ENCODE measurements around the gene RNU6-9. TPM values are rescaled to one million over a fixed set of nuclear protein-coding genes. Genes with fewer than 3 reads are reported as not detected.
A peak's percentile ranks its signal among the peaks of the same experiment; 100 is the strongest.

RNU6-9 gene
- total RNA-seq, 3 donors from 2014 or later (not counting 1 experiment from before 2014, with no cell fraction given), result not detected

GRCh38 chr19:929203-929890 lies 36.1 kb downstream of the RNU6-9 start:
- 96% methylated on average over 40 of the region's 51 CpGs for WGBS (ENCODE audit: insufficient coverage)
- TF ChIP-seq CTCF (IDR thresholded peaks at IDR 0.05), result no peak
- no peak for DNase-seq
- Histone ChIP-seq H3K4me1 (ENCODE audit: control insufficient read depth, insufficient read depth, low read length) (peaks cover 56% of the 10 kb centered on the region), H3K27ac (ENCODE audit: low read length) (no peak overlapping the region), H3K9me3 (ENCODE audit: control insufficient read depth, insufficient read depth, low read length) (no peaks in the 10 kb centered on the region), H3K36me3 (ENCODE audit: control insufficient read depth, insufficient read depth, low read length) (no peaks in the 10 kb centered on the region), H3K4me3 (ENCODE audit: low read length) (no peak overlapping the region), H3K27me3 (ENCODE audit: control insufficient read depth, insufficient read depth, low read length) (no peaks in the 10 kb centered on the region)
- no peak for ATAC-seq
- no peaks in the 10 kb centered on the region for H3K9me3 Mint-ChIP-seq
- no peak overlapping the region for H3K4me3 Mint-ChIP-seq
- peaks cover 0 to 24% of the 10 kb centered on the region in 2 donors for H3K4me1 Mint-ChIP-seq
- intact Hi-C loops (cut with micrococcal nuclease), result loop anchor here (10.0 kb wide), 1 partner anchor 315 kb away; the partner anchor contains the start of genes ATP5F1D and MIDN
- H3K36me3 Mint-ChIP-seq, result no peaks in the 10 kb centered on the region
- H3K27me3 Mint-ChIP-seq (ENCODE audit: low read depth in 2 of 2), result no peaks in the 10 kb centered on the region
- H3K27ac Mint-ChIP-seq, result no peak overlapping the region

- Mint-ChIP-seq H3K27ac (no peak overlapping the region), H3K36me3 (no peaks in the 10 kb centered on the region), H3K27me3 (ENCODE audit: low read depth in 2 of 2) (no peaks in the 10 kb centered on the region), H3K9me3 (no peaks in the 10 kb centered on the region), H3K4me1 (peaks cover 0 to 26% of the 10 kb centered on the region in 2 donors), H3K4me3 (no peak overlapping the region)
- Histone ChIP-seq H3K27me3 (ENCODE audit: control insufficient read depth, insufficient read depth, low read length) (no peaks in the 10 kb centered on the region), H3K27ac (ENCODE audit: low read length) (no peak overlapping the region), H3K4me1 (ENCODE audit: control insufficient read depth, insufficient read depth, low read length) (peaks cover 56% of the 10 kb centered on the region), H3K36me3 (ENCODE audit: control insufficient read depth, insufficient read depth, low read length) (no peaks in the 10 kb centered on the region), H3K9me3 (ENCODE audit: control insufficient read depth, insufficient read depth, low read length) (no peaks in the 10 kb centered on the region), H3K4me3 (ENCODE audit: low read length) (no peak overlapping the region)
- DNase-seq (no peak), ATAC-seq (no peak)
- no peak for TF ChIP-seq CTCF (IDR thresholded peaks at IDR 0.05)
- intact Hi-C loops (cut with micrococcal nuclease), result loop anchor here (10.0 kb wide), 1 partner anchor 315 kb away; the partner anchor contains the start of genes ATP5F1D and MIDN
- over 99% methylated on average over 6 of the region's 6 CpGs for WGBS (ENCODE audit: insufficient coverage)
Measured at GRCh38 chr19:929891-930258, 36.6 kb downstream of the RNU6-9 start.

GRCh38 chr19:931860-932647 lies 38.8 kb downstream of the RNU6-9 start:
- WGBS (ENCODE audit: insufficient coverage), result 78% methylated on average over 30 of the region's 32 CpGs
- H3K4me3 ChIP-seq (ENCODE audit: low read length), result no peak overlapping the region
- peak overlapping the region; percentile 16 for H3K27ac ChIP-seq (ENCODE audit: low read length)
- ATAC-seq, result peak in 1 of 3 donors; percentile 1
- peaks cover 51% of the 10 kb centered on the region for H3K4me1 ChIP-seq (ENCODE audit: control insufficient read depth, insufficient read depth, low read length)
- Mint-ChIP-seq H3K4me1 (peaks cover 3 to 31% of the 10 kb centered on the region in 2 donors), H3K9me3 (no peaks in the 10 kb centered on the region), H3K27ac (peak overlapping the region in 1 of 2 donors; percentile 90), H3K27me3 (ENCODE audit: low read depth in 2 of 2) (no peaks in the 10 kb centered on the region), H3K4me3 (no peak overlapping the region), H3K36me3 (no peaks in the 10 kb centered on the region)
- intact Hi-C loops (cut with micrococcal nuclease), result no loop called here
- no peaks in the 10 kb centered on the region for H3K27me3 ChIP-seq (ENCODE audit: control insufficient read depth, insufficient read depth, low read length)
- TF ChIP-seq CTCF (IDR thresholded peaks at IDR 0.05), result no peak
- no peaks in the 10 kb centered on the region for H3K36me3 ChIP-seq (ENCODE audit: control insufficient read depth, insufficient read depth, low read length)
- no peak for DNase-seq
- no peaks in the 10 kb centered on the region for H3K9me3 ChIP-seq (ENCODE audit: control insufficient read depth, insufficient read depth, low read length)

Data from natural killer cell (primary cell).